SW480 (cell line): ENCODE measurements around the gene KCTD2.
"Not testable (repeated sequence)": the region's sequence is repeated elsewhere in the genome, so short reads cannot be mapped to it uniquely, and the experiment has no call there.

ENCODE experiments used
- DNase-seq: peaks from one replicate; pipeline ENCODE4 v3.0.0-alpha.2; 2016; ENCODE audit warnings: low spot score

KCTD2 gene

GRCh38 chr17:75051941-75052340 lies 4.9 kb downstream of the KCTD2 start:
- DNase-seq = no peak

DNA sequence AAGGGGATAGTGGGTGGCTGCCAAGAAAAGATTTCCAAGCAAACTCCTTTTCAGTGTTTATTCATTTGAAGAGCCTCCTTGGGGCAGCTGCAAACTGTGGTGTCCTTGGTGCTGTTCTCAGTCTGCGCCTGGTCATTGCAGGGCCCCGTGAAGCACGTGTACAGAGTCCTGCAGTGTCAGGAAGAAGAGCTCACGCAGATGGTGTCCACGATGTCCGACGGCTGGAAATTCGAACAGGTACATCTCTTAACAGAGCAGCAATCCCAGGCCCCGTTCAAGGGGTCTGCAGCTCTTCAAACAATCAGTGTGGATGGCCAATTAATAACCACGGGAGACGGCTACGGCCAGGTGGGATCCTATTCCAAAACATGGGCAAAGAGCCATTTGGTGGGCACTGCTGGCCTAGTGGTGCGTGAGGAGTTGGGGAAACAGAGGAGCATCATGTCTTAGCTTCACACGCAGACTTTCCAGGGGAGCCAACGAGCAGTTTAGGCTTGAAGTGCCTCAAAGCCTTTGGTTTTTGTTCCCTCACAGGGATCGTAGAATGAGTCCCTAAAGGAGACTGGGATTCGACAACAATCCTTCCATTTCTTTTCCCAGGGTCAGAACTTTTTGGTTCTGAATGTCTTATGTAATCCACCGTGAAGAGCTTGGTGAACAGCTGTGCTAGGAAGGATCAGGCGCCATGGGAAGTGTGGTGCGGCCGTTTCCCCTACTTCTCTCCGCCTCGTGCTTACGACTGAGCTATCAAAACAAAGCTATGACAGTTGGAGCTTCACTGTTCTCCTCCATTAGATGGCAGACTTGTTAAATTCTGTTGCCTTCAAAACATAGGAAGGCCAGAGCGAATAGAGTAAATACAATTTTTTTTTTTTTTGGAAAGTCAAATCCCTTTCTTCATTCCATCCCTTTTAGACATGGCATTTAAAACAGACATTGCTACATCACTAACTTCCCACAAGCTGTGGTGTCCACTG lies 12.6 kb downstream of the KCTD2 start:
- DNase-seq = peak; percentile 52

GRCh38 chr17:75060434-75061054 lies 13.5 kb downstream of the KCTD2 start:
- DNase-seq = no peak

DNA sequence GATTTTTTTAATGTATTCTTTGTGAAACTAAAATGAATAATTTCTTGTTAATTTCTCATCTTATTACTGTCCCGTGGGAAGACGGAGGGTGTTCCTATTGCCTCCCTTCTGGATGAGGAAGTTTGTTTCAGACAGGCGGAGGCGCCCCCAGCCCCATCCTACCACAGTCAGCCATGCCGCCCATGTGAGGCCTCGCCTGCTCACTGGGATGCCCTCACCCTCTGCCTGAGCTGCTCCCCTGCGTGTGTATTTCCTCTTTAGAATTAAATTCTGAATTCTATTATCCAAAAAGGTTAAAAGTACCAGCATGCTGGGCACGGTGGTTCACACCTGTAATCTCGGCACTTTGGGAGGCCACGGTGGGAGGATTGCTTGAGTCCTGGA lies 14.0 kb downstream of the KCTD2 start:
- no peak for DNase-seq

- DNase-seq = no peak
These were observed 14.6 kb downstream of the KCTD2 start for GRCh38 chr17:75061618-75062017.

- DNase-seq = no peak
These were observed 16.2 kb downstream of the KCTD2 start for GRCh38 chr17:75063201-75063600.

DNA sequence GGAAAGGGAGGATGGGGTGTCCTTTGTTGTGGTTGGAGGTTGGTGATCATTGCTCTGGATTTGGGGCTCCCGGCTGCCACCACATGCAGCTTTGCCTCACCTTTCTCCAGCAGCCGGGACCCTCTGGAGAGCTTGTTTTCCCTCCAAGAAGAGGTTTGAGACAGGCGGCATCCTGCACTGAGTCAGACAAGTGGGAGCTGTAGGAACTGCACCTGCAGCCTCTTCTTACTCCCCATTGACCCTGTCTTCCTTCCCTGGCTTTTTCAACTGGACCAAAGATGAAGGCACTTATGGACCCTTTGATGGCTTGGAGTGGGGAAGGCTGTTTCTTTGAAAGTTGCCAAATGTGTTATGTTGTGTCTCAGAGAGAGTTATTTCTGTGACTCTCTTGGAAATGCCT lies 16.6 kb downstream of the KCTD2 start:
- no peak for DNase-seq

DNA sequence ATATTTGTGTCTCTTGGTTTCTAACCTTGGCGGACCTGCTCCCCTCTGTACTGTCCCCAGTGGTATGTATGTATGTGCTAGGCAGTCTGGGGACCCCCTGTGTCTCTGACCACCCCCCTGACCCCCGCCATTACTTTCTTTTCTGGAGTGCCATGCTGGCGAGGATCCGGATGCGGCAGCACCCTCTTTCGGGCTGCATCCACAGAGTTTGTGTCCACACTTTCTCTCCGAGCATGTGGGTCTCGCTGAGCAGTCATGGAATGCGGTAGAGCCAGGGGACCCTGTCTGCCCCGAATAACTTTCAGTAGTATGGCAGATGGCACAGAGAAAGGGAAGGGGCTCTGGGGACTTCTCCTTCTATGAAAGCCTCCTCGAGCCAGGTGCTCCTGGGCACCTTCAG lies 17.0 kb downstream of the KCTD2 start:
- DNase-seq = no peak

GRCh38 chr17:75064460-75064859 lies 17.4 kb downstream of the KCTD2 start:
- no peak for DNase-seq

GRCh38 chr17:75064867-75065561 lies 18.0 kb downstream of the KCTD2 start:
- DNase-seq = no peak

GRCh38 chr17:75065562-75066151 lies 18.6 kb downstream of the KCTD2 start:
- DNase-seq = no peak

DNA sequence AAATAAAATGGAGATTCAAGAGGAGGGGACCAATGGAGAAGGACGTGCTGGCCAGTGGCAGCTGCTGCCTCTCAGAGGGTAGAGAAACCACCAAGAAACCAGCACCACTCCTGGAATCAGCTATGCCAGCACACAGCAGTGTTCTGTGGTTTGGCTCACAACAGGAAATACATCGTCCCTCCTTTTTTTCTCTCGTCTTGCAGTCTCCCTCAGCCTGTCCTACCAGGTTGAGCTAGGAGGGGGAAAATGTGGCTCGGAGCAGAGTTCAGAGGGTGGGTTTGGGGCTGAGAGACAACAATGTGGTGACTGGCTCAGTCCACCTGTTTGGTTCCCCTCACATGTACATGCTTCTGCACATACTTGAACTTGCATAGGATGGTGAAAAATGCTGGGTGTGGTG lies 20.8 kb downstream of the KCTD2 start:
- DNase-seq = no peak

- DNase-seq = no peak
These were observed 21.7 kb downstream of the KCTD2 start for GRCh38 chr17:75068750-75069149.

GRCh38 chr17:75069783-75070182 lies 22.8 kb downstream of the KCTD2 start:
- DNase-seq = peak; percentile 55

DNA sequence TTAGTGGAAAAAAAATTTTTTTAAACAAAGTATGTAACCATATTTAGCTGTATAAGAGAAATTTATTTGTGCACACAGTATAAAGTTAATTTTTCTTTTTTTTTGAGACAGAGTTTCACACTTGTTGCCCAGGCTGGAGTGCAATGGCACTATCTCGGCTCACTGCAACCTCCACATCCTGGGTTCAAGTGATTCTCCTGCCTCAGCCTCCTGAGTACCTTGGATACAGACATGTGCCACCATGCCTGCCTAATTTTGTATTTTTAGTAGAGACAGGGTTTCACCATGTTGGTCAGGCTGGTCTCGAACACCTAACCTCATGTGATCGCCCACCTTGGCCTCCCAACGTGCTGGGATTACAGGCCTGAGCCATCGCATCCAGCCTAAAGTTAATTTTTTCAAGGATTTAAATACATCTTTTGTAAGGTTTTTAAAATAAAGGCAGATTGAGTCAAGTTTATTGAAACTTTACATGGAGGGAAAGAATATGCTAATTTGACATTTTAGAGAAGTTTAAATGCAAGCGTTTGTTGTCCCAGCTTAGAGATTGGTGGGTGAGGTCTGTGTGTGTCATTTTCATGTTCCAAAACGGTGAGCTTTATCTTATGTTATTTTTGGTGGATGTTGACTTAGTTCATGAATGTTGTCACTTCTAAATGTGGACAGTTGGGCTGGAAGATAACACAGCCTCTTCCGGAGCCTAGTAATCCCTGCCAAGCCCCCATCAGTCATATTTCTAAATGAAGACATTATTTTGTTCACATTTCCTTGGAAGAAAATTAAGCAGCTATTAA lies 24.6 kb downstream of the KCTD2 start:
- not testable (repeated sequence) for DNase-seq

GRCh38 chr17:75072909-75073308 lies 25.9 kb downstream of the KCTD2 start:
- DNase-seq = not testable (repeated sequence)

GRCh38 chr17:75073618-75074047 lies 26.6 kb downstream of the KCTD2 start:
- no peak for DNase-seq

- DNase-seq = no peak
These were observed 27.5 kb downstream of the KCTD2 start for GRCh38 chr17:75074532-75074931.

DNA sequence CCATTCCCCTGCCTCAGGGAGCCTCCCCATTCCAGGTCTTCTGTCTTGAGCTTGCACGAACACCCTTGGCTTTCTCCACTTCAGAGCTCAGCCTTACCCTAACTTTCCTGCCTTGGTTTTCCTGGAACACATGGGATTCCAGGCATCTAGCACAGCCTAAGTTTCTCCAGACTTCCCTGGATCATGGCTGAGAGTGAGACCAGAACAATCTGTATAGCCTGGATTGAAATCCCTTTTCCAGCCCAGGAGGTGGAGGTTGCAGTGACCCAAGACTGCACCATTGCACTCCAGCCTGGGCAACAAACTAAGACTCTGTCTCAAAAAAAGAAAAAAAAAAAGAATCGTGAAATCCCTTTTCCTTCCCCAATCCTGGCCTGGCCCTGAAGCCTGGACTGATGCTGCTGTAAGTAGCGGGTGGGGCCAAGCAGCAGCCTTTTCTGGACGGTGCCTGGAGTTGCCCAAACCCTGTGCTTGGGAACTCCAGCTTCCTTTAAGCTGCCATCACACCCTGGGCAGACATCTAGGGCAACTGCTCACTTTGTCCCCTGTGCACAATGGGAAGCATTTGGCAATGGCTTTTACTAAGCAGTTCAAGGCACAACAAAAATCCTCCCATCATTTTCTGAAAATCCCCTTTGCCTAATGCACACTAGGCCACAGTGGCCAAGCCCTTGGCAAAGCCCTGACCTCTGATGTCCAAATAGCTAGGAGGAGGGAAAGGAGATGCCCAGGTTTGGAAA lies 28.7 kb downstream of the KCTD2 start:
- no peak for DNase-seq

DNA sequence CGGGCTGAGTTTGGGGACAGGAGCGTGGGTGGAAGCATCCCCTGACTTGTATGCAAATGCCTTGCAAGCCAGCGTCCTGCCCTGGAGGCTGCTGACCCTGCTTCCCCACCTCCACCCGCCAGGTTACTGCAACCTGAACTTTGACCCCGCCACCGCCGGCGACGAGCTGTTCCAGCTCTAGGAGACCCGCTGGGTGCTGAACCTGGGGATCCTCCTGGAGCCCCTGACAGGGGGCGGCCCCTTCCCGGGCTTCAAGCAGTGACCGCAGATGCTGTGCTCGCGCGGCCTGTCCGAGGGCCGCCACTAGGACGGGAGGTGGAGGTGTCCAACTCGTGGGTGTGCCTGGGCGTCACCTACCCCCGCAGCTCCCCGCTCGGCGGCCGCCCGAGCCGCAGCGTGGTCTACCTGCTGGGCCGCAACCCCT lies 30.1 kb downstream of the KCTD2 start:
- DNase-seq = no peak
